GM10266 (cell line): ENCODE measurements around the gene EIF2S3B.

Experiments
- DNase-seq: peaks from one replicate; pipeline ENCODE4 v3.0.0; 2012; ENCODE audit errors: extremely low spot score
- CTCF ChIP-seq: IDR thresholded peaks from 2 replicates; pipeline ENCODE4 v1.5.1; 2012; ENCODE audit warnings: mild to moderate bottlenecking, low read depth; ENCODE audit not compliant: control insufficient read depth, insufficient read depth; ENCODE audit errors: missing control alignments

The EIF2S3B gene

GRCh38 chr12:10554228-10554755 lies 48.6 kb downstream of the EIF2S3B start:
- no peak for TF ChIP-seq CTCF
- no peak for DNase-seq

DNA sequence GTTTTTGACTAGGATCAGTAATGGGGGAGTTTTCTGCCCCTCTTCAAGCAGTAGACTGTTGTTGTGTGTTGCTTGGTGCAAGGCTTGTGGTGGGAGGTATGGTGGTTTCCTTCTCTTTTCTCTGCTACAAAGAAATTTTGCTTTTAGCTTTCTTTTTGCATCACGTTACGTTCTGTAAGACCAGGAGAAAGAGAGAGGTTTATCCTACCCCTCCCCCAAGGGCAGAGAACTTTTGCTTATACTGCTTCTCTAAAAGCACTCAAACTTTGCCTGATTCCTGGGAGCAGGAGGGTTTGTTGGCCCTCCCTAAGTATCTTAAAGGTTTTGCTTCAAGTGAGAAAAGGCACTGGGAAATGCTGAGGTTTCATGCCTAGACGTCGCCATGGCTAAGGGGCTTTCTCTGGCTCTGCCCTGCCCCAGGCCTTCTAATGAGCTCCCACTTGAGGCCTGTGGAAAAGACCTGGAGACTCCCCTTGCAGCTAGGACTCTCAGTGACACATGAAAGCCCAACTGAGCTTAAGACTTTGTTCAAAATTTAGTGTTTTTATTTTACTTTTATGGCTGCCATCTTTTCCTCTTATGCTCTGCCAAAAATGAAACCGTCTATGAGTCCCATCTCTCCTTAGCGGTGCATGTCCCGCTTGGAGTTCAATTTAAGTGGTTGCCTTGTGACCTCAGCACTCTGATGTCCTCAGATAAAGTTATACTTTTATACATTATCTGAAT lies 49.2 kb downstream of the EIF2S3B start:
- no peak for TF ChIP-seq CTCF
- DNase-seq = no peak

DNA sequence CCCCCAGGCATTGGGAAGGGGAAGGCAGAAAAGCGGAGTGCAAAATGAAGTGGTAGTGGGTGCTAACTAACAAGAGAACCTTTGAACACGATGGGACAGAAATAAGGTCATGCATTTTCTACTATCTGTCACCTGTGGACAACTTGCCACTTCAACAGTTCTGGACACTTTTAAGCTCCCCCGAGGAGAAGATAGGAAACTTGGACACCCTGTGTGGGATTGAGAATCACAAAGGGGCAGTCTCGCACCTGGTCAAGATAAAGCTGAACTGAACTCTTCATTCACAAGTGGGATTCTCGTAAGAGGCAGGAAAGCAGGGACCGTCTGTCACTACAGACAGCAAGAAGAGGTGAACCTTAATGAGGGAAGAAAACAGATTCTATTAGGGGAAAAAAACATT lies 51.6 kb downstream of the EIF2S3B start:
- DNase-seq = no peak
- no peak for TF ChIP-seq CTCF

- no peak for TF ChIP-seq CTCF
- no peak for DNase-seq
Observed at GRCh38 chr12:10557766-10558165, 52.1 kb downstream of the EIF2S3B start.
